Measurements from ENCODE around the gene LCE3A. TPM values are rescaled to one million over a fixed set of nuclear protein-coding genes. Genes with fewer than 3 reads are reported as not detected.

The LCE3A gene
- total RNA-seq, 1 donor = not detected

DNA sequence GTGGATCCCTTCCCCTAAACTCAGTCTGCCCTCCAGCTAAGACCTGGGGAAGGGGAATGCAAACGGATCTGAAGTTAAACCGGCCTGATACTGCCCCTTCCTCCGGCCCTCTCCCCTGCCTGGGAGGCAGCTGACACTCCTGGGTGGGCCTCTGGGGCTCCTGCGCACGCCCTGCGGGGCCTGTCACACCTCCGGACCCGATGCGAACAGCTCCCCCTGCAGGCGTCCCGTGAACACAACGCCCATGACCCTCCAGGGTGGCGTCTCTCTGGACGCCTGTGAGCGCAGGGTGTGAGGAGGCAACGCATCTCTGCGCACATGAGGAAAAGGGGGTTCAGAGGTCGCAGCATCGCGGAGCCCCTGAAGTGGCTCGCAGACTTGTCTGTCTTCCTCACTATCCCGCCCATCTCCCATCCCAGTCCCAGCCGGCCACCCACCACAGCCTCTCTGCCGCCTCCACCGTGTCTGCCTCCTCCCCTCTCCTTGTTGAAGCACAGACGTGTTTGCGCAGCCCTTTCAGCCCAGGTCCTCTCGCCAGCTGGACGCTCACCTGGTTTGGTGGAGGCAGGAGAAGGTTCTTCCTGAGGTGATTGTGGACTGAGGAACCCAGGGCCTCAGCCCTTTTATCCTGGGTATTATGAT, 421 bp upstream of the LCE3A start:
- TF ChIP-seq, protein P1, sequence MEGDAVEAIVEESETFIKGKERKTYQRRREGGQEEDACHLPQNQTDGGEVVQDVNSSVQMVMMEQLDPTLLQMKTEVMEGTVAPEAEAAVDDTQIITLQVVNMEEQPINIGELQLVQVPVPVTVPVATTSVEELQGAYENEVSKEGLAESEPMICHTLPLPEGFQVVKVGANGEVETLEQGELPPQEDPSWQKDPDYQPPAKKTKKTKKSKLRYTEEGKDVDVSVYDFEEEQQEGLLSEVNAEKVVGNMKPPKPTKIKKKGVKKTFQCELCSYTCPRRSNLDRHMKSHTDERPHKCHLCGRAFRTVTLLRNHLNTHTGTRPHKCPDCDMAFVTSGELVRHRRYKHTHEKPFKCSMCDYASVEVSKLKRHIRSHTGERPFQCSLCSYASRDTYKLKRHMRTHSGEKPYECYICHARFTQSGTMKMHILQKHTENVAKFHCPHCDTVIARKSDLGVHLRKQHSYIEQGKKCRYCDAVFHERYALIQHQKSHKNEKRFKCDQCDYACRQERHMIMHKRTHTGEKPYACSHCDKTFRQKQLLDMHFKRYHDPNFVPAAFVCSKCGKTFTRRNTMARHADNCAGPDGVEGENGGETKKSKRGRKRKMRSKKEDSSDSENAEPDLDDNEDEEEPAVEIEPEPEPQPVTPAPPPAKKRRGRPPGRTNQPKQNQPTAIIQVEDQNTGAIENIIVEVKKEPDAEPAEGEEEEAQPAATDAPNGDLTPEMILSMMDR (IDR thresholded peaks at IDR 0.05; ENCODE audit: insufficient read depth, low read depth, low read length) = no peak
- DNase-seq (ENCODE audit: low read depth) = no peak
- no peak overlapping the region for H3K4me3 ChIP-seq (ENCODE audit: low read depth, low read length)

DNA sequence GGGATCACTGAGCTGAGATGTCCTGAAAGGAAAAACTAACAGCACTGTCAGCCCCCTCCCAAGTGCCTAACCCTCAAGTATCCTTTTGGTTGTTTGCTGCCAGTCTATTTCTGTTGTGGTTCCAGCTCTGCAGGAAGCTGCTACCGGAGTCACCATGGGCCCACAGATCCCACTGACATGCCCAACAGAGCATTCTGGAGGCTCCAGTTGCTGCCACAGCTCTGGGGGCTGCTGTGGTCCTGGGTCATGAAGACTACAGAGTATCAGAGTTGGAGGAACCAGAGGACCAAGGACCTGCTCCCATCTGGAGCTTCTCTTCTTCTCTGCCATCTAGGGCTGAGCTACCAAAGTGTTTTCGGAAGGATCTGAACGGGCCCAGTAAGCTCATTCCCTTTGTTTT, 910 bp downstream of the LCE3A start:
- DNase-seq (ENCODE audit: low read depth) = no peak
- H3K4me3 ChIP-seq (ENCODE audit: low read depth, low read length) = no peak overlapping the region
- TF ChIP-seq, protein P1 (IDR thresholded peaks at IDR 0.05; ENCODE audit: insufficient read depth, low read depth, low read length) = no peak

DNA sequence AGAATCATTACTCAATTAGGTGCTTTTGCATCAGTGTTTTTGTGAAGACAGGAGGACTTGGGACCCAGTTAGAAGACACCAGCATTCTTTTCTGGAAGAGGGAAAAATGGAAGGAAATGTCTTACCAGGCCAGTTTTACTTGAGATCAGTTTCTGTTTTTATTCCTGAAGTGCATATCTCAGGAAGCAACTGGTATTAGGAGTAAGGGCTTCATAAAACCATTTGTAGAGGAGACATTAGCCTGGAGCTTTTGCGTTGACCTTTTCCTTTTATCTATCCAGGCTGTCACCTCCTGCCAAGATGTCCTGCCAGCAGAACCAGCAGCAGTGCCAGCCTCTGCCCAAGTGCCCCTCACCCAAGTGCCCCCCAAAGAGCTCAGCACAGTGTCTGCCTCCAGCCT, 9.4 kb downstream of the LCE3A start, which contains the start of gene LCE3B:
TSS of gene LCE3B (plus strand) at position 301 of the 400 bp plus-strand sequence. CDS start at position 301, 0 bp downstream.
- no peak for DNase-seq (ENCODE audit: low read depth)
- TF ChIP-seq, protein P1 (IDR thresholded peaks at IDR 0.05; ENCODE audit: insufficient read depth, low read depth, low read length) = no peak
- no peak within 1 kb of the TSS for H3K4me3 ChIP-seq (ENCODE audit: low read depth, low read length)

DNA sequence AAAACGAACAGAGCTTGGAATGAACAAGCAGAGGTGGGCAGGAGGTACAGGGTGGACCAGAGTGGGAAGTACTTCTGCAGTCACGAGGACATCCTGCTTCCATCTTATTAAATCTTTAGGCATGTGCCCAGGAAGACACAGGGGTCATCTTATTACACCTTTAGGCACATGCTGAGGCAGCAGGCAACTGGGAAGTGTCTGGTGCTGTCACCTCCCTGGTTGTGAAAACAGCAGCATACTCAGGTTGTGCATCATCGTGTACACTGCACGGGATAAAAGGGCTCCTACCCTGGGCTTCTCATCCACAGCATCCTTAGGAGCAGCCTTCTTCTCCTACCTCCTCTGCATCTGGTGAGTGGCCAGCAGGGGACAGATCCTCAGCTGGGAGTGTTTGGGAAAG, 23.0 kb downstream of the LCE3A start, which contains the start of gene LCE3C:
TSS of gene LCE3C (plus strand) at position 301 of the 400 bp plus-strand sequence. CDS start 498 bp downstream, outside the sequence.
- no peak within 1 kb of the TSS for H3K4me3 ChIP-seq (ENCODE audit: low read depth, low read length)
- TF ChIP-seq, protein P1 (IDR thresholded peaks at IDR 0.05; ENCODE audit: insufficient read depth, low read depth, low read length) = no peak
- DNase-seq (ENCODE audit: low read depth) = no peak

DNA sequence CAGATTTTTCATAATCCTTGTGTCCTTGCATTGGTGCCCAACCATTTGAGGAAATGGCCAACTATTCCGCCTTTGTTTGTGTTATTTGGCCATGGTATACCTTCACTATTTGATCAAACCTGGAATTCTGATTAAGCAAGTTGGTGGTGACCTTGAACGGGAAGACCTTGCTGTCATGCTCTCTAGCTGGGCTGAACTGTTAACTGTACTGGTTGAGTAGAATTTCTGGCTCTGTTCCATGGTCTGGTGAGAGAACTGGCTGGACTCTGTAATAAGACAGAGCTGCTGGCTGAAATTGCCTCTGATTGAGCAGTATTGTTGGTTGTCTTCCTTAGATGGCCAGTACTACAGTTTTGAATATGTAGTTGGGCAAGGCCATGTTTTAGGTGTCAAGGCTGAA, 25.9 kb downstream of the LCE3A start:
- TF ChIP-seq, protein P1 (IDR thresholded peaks at IDR 0.05; ENCODE audit: insufficient read depth, low read depth, low read length) = no peak
- DNase-seq (ENCODE audit: low read depth) = no peak
- H3K4me3 ChIP-seq (ENCODE audit: low read depth, low read length) = no peak overlapping the region

DNA sequence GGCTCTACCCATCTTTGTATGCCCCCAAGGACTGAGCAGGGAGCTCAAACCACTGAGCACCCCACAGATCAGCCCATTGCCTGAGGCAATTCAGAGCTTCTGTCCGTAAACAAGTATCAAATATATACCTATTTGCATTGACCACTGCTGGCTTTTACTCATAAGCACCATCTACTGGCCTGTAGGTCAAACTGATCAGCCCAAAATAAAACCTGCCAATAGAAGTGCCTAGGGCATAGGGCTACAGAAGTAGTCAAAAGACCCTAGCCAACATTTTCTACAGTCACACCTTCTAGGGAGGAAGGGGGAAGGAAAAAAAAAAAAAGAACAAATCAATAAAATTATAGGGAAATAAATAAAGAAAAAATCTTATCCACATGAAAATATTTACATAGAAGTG, 37.3 kb downstream of the LCE3A start:
- TF ChIP-seq, protein P1 (IDR thresholded peaks at IDR 0.05; ENCODE audit: insufficient read depth, low read depth, low read length) = no peak
- no peak overlapping the region for H3K4me3 ChIP-seq (ENCODE audit: low read depth, low read length)
- DNase-seq (ENCODE audit: low read depth) = no peak

DNA sequence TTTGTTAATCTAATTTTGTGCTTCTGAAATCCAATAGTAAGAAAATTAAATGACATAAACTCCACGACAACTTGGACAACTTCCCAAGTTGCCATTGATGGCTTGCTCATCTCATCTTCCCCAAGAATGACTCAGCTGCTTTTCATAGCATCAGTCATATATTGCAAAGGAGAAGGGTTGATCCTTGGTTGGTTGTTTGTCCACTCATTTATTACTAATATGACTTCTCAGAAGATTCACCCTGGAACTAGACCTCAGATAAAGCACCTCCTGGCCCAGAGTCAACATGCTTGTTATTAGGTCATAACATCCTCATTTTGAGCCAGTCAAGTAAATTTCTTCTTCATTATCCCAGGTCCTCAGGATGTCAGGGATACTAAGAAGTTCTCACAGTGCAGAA, 40.3 kb downstream of the LCE3A start:
- no peak overlapping the region for H3K4me3 ChIP-seq (ENCODE audit: low read depth, low read length)
- DNase-seq (ENCODE audit: low read depth) = no peak
- TF ChIP-seq, protein P1 (IDR thresholded peaks at IDR 0.05; ENCODE audit: insufficient read depth, low read depth, low read length) = no peak
